Heart left ventricle (tissue), 16 donors: ENCODE results near the gene NSUN2. TPM values are rescaled to one million over a fixed set of nuclear protein-coding genes. Genes with fewer than 3 reads are reported as not detected.
A peak's percentile ranks its signal among the peaks of the same experiment; 100 is the strongest.

ENCODE experiments used
- ATAC-seq, 4 donors: fragments of 200-7000 bp; cut with Tn5 transposase; one replicate each; pipeline ENCODE4 v1.9.1; 2020 to 2022; ENCODE audit warnings: moderate library complexity in 4 of 4, mild to moderate bottlenecking in 3 of 4, moderate number of reproducible peaks in 1 of 4
- DNase-seq, 5 donors: peaks; one replicate each; pipeline ENCODE4 v3.0.0-alpha.2; 2020
- H3K27ac ChIP-seq, 12 donors: fragments of 200-600 bp; sonication (generic) in 4 of 12; one replicate each; pipeline versions ENCODE4 v1.5.0 to v1.8.0; 2016 to 2022; ENCODE audit warnings: mild to moderate bottlenecking in 2 of 12
- H3K27me3 ChIP-seq, 9 donors: fragments of 200-600 bp; sonication (generic) in 2 of 9; one replicate each; pipeline versions ENCODE4 v1.5.1 to v1.8.0; 2016 to 2022; ENCODE audit warnings: mild to moderate bottlenecking in 3 of 9
- H3K36me3 ChIP-seq, 9 donors: fragments of 200-600 bp; sonication (generic) in 2 of 9; one replicate each; pipeline versions ENCODE4 v1.5.0 to v1.8.0; 2018 to 2022; ENCODE audit warnings: mild to moderate bottlenecking in 2 of 9
- H3K4me1 ChIP-seq, 12 donors: fragments of 200-600 bp; sonication (generic) in 4 of 12; one replicate each; pipeline versions ENCODE4 v1.5.0 to v1.8.0; 2016 to 2022; ENCODE audit warnings: mild to moderate bottlenecking in 3 of 12
- H3K4me3 ChIP-seq, 12 donors: fragments of 200-600 bp; sonication (generic) in 4 of 12; one replicate each; pipeline versions ENCODE4 v1.5.0 to v1.8.0; 2017 to 2022; ENCODE audit warnings: mild to moderate bottlenecking in 9 of 12, moderate library complexity in 4 of 12
- H3K9me3 ChIP-seq, 12 donors: fragments of 200-600 bp; sonication (generic) in 4 of 12; one replicate each; pipeline versions ENCODE4 v1.5.0 to v1.8.0; 2016 to 2022; ENCODE audit warnings: mild to moderate bottlenecking in 1 of 12
- CTCF ChIP-seq, 12 donors: fragments of 200-600 bp; sonication (generic) in 4 of 12; IDR thresholded peaks; one replicate each; pipeline versions ENCODE4 v1.5.0 to v1.8.0; 2018 to 2022; ENCODE audit warnings: antibody characterized with exemption in 12 of 12, mild to moderate bottlenecking in 5 of 12
- POLR2A ChIP-seq, 2 donors: fragments of 450-650 bp; IDR thresholded peaks; one replicate each; pipeline ENCODE4 v1.6.1; 2017; ENCODE audit warnings: antibody characterized with exemption in 2 of 2, mild to moderate bottlenecking in 2 of 2, moderate library complexity in 2 of 2
- WGBS, 4 donors: extraction: QIAGEN DNeasy Blood & Tissue Kit in 2 of 4; methylation state at CpG; one replicate each; pipeline versions ENCODE4 v1.1.5 to v1.1.7; 2013 to 2018; 5-methylcytosine and 5-hydroxymethylcytosine counted together
- intact Hi-C, 10 donors: fragments of 100-400 bp; cut with DNase I; formaldehyde crosslinking; loops; one replicate each; pipeline versions ENCODE4 v1.11.1 to v1.14.2; 2022
- polyA plus RNA-seq, 2 donors: library from polyadenylated mRNA; stranded (reverse); fragments of 200-250 nt; gene quantifications; one replicate each; pipeline ENCODE4 v1.2.3, GENCODE V29; 2013
- total RNA-seq, 9 donors: library from RNA; depleted of rRNA in 2 of 9; stranded (reverse); fragments of >200 nt in 2 of 9; fragmentation: NEBNext Ultra II Directional in 3 of 9; extraction: Animal tissue kit (Norgen Biotek cat#: 25700) in 3 of 9; gene quantifications; one replicate each; pipeline versions ENCODE4 v1.1.0 to v1.2.4, GENCODE V29; 2016 to 2023
- donor health status: ischemic (EF 13 %, LVEDD 7.1; RV severe dilation, severe dysfunction).
- donor health status: healthy with polysubstance abuse.
- donor health status: DM: no; HTN: yes; CAD: no.
- donor health status: DM: no; HTN: no; CAD: no.
- donor health status: ischemic (EF 25% LVEDD 6.9; RV normal size, moderate dysfunction).
- donor health status: ischemic (EF 25% LVEDD 5.7; RV mildly dilated, moderate dysfunction).
- donor health status: healthy.
- donor health status: DM: yes; HTN: yes; CAD: no.
- donor health status: ischemic (EF 35%, LVEDD 5.7; RV mildly dilated, moderate dysfunction).
- donor health status: nonischemic (EF 11% LVEDD 7.7; RV severe dilation, severe dysfunction).
- donor health status: DM: yes; HTN: yes; CAD: no.
- donor health status: PGD.
- donor health status: ischemic (EF 29% LVEDD 5.4; RV normal size, mild dysfunction).
- donor health status: nonischemic (EF 23%, LVEDD 6.1; RV moderate dilation, normal function).

NSUN2 gene
- total and polyA plus RNA-seq, 11 donors, result 21.9 to 42.7 (median 34.0) TPM

GRCh38 chr5:6633469-6634245 is 813 bp upstream of the NSUN2 start:
- TF ChIP-seq CTCF (IDR thresholded peaks at IDR 0.05), result no peak
- TF ChIP-seq POLR2A (IDR thresholded peaks at IDR 0.05), result no peak
- intact Hi-C loops, result loop anchor here (1.0 to 10.0 kb wide), 10 partner anchors 79 to 259 kb away; partner anchors contain the start of genes TENT4A (in 8 of the 10) and MED10 (in 1 of the 10)
- peak in 3 of 4 donors; percentile 29 to 78 (median 69) for ATAC-seq
- H3K9me3 ChIP-seq, result no peaks in the 10 kb centered on the region
- H3K36me3 ChIP-seq, result peaks cover 0 to 30% (median 21%) of the 10 kb centered on the region in 9 donors
- peak in 2 of 5 donors; percentile 12 to 40 for DNase-seq
- 1 to 2% (median 1%) methylated on average over 17 to 75 of the region's 75 CpGs for WGBS, 4 donors
- H3K4me3 ChIP-seq, result peak overlapping the region; percentile 75 to 99 (median 94)
- H3K4me1 ChIP-seq, result peaks cover 0 to 38% (median 25%) of the 10 kb centered on the region in 12 donors
- H3K27ac ChIP-seq, result peak overlapping the region; percentile 92 to 99 (median 97)
- no peaks in the 10 kb centered on the region for H3K27me3 ChIP-seq

- intact Hi-C loops, result loop anchor here (1.0 to 10.0 kb wide), 9 partner anchors 80 to 258 kb away; partner anchors contain the start of genes TENT4A (in 6 of the 10) and MED10 (in 1 of the 10)
- 0 to 1% (median 1%) methylated on average over 21 to 33 of the region's 33 CpGs for WGBS, 4 donors
- Histone ChIP-seq H3K4me1 (peaks cover 0 to 38% (median 25%) of the 10 kb centered on the region in 12 donors), H3K36me3 (peaks cover 0 to 42% (median 29%) of the 10 kb centered on the region in 9 donors), H3K27me3 (no peaks in the 10 kb centered on the region), H3K9me3 (no peaks in the 10 kb centered on the region), H3K27ac (peak overlapping the region; percentile 92 to 99 (median 97)), H3K4me3 (peak overlapping the region; percentile 75 to 99 (median 94))
- ATAC-seq (peak in 2 of 4 donors; percentile 30 to 49), DNase-seq (peak in 2 of 5 donors; percentile 21 to 36)
- no peak for TF ChIP-seq POLR2A (IDR thresholded peaks at IDR 0.05)
- no peak for TF ChIP-seq CTCF (IDR thresholded peaks at IDR 0.05)
These were observed 438 bp downstream of the NSUN2 start for GRCh38 chr5:6632324-6632887.

- TF ChIP-seq CTCF (IDR thresholded peaks at IDR 0.05) (no peak), POLR2A (IDR thresholded peaks at IDR 0.05) (no peak)
These were observed 1.4 kb downstream of the NSUN2 start for GRCh38 chr5:6631441-6631840.

GRCh38 chr5:6626508-6626907 is 6.3 kb downstream of the NSUN2 start:
- 82 to 90% (median 86%) methylated on average over 10 of the region's 10 CpGs for WGBS, 4 donors
- no peak overlapping the region for H3K27ac ChIP-seq
- DNase-seq, result no peak
- no peak for TF ChIP-seq POLR2A (IDR thresholded peaks at IDR 0.05)
- TF ChIP-seq CTCF (IDR thresholded peaks at IDR 0.05), result no peak
- peaks cover 0 to 19% (median 6%) of the 10 kb centered on the region in 12 donors for H3K9me3 ChIP-seq
- peaks cover 2 to 99% (median 79%) of the 10 kb centered on the region in 9 donors for H3K36me3 ChIP-seq
- no peak overlapping the region for H3K4me3 ChIP-seq
- no peaks in the 10 kb centered on the region for H3K27me3 ChIP-seq
- intact Hi-C loops, result no loop called here
- H3K4me1 ChIP-seq, result peaks cover 0 to 18% (median 8%) of the 10 kb centered on the region in 12 donors
- ATAC-seq, result no peak

More at GRCh38 chr5:6631441-6631840, 1.4 kb downstream of the NSUN2 start:
- Histone ChIP-seq H3K4me3 (peak overlapping the region in 7 of 12 donors; percentile 75 to 99 (median 95)), H3K36me3 (peaks cover 0 to 52% (median 32%) of the 10 kb centered on the region in 9 donors), H3K27me3 (no peaks in the 10 kb centered on the region), H3K4me1 (peaks cover 0 to 38% (median 25%) of the 10 kb centered on the region in 12 donors), H3K27ac (no peak overlapping the region), H3K9me3 (no peaks in the 10 kb centered on the region)
- DNase-seq, result no peak
- WGBS, 4 donors, result 85 to 94% (median 86%) methylated on average over 4 of the region's 4 CpGs
- intact Hi-C loops, result loop anchor here in 9 of 10 donors (5.0 to 10.0 kb wide), 7 partner anchors 81 to 257 kb away; partner anchors contain the start of genes TENT4A (in 4 of the 9) and MED10 (in 1 of the 9)
- ATAC-seq, result no peak
